HuH-7.5 (cell line): Measurements from ENCODE around the gene AVL9.

Source experiments
- DNase-seq: peaks from one replicate; pipeline ENCODE4 v3.0.0; 2011; ENCODE audit warnings: low spot score

The AVL9 gene

DNA sequence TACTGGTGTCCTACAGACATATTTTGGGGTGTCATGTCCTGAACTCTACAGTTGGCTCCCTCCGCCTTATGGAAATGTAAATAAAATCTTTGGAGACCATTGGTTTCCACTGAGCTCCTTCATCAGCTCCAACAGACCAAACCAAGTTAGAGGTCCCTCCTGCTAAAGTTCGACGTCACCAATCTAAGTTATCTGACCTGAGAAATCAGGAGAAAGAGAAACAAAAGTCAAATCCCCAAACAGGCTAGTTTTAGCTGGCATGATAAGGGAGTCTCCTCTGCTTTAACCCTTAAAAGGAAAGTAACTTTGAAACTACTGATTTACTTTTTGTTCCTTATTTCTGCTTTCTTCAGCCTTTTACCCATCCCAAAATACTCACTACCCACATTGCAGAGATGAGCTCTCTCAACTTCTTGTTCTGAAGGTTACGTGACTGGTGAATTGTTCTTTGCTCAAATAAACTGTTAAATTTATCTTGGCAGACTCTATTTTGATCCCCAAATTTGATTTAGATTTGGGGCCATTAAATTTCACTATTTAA, 39.9 kb downstream of the AVL9 start:
- no peak for DNase-seq

GRCh38 chr7:32536016-32536415, 40.7 kb downstream of the AVL9 start:
- DNase-seq: no peak

DNA sequence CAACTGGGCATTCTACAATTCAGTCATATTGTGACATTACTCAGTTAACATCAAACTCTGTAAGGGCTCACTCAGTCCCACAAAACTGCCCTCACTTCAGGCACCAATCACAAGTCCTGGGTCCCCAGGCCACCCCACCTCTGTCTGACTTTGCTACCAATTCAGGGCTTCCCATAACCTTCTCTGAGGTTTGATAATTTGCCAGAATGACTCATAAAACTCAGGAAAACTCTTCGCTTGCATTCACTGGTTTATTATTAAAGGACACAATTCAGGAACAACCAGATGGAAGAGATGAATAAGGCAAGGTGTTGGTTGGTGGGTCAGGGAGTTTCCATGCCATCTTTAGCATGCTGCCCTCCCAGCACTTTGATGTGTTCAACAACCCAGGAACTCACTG, 41.3 kb downstream of the AVL9 start:
- no peak for DNase-seq

GRCh38 chr7:32537760-32538159, 42.5 kb downstream of the AVL9 start:
- no peak for DNase-seq

- no peak for DNase-seq
Measured at GRCh38 chr7:32539366-32539765, 44.1 kb downstream of the AVL9 start.

GRCh38 chr7:32539919-32540531, 44.7 kb downstream of the AVL9 start:
- no peak for DNase-seq

DNA sequence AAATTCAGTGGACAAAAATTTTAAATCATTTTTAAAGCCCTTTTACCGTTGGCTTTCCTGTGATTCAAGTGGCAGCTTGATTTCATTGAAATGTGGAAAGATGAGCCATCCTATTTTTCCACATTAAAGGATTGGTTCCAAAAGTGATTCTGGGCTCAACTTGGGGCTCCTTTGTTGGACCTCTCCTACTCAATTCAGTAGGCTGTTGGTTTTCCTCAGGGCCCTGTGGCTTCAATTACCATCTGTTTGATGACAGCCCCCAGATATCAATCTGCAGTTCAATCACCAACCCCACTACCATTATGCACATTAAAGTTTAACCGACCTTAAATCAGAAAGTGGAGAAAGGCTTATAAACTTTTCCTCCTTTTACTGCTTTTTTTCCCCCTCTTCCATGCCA, 47.3 kb downstream of the AVL9 start:
- no peak for DNase-seq

DNA sequence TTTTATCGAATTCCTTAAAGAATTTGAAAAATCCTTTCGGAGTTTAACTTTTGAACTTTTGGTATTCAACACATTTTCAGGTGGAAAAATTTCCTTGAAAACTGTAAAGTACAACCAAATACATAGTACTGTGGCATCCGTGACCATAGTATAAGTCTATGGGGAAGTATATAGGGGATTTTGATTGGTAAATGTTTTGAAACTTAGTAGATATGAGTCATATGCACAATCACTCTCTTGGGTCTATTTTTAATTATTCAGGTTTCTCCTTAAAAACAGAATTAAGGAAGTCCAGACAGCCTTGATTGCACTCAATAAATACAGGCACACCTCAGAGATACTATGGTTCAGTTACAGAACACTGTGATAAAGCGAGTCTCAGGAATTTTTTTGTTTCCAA, 64.2 kb downstream of the AVL9 start:
- DNase-seq: no peak

DNA sequence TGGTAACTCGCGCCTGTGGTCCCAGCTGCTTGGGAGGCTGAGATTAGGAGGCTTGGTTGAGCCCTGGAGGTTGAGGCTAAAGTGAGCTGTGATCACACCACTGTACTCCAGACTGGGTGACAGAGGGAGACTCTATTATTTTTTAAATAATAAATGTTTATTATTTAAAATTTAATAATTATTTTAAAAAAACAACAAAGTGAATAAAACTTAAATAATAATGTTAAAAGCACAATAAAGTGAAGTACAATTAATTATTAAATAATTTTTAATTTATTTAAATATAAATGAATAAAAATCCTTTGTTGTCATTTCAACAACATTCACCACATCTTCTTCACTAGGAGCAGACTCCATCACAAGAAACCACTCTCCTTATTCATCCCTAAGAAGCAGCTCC, 64.8 kb downstream of the AVL9 start:
- DNase-seq: no peak

DNA sequence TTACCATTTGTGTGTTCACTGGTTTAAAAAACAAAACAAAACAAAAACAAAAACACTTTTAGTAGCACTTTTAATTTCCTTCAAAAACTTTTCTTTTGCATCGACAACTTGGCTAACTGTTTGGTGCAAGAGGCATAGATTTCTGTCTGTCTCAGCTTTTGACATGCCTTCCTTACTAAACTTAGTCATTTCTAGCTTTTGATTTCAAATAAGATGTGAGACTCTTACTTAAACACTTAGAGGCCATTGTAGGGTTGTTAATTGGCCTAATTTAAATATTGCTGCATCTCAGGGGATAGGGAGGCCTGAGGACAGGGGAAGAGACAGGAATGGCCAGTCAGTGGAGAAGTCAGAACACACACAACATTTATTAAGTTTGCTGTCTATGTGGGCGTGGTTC, 66.3 kb downstream of the AVL9 start:
- no peak for DNase-seq

DNA sequence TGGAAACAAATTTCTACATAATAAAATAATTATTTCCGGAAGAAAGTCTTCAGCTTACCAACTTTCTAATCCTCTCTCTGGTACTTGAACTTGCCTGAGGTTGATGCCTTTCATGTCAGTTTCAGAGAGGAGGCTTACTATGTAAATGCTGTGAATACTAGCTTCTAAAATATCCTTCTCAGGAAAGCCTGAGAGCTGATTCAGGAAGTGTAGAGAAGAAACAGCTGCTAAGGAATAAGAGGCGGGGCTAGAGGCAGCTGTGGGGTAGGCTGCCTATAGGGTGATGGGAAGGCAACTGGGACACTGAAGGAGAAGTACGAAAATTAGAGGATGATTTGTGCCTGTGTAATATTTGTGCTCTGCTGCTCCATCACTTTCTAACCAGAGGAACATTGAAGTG, 69.3 kb downstream of the AVL9 start:
- no peak for DNase-seq

- no peak for DNase-seq
Measured at GRCh38 chr7:32569388-32570289, 74.3 kb downstream of the AVL9 start.

DNA sequence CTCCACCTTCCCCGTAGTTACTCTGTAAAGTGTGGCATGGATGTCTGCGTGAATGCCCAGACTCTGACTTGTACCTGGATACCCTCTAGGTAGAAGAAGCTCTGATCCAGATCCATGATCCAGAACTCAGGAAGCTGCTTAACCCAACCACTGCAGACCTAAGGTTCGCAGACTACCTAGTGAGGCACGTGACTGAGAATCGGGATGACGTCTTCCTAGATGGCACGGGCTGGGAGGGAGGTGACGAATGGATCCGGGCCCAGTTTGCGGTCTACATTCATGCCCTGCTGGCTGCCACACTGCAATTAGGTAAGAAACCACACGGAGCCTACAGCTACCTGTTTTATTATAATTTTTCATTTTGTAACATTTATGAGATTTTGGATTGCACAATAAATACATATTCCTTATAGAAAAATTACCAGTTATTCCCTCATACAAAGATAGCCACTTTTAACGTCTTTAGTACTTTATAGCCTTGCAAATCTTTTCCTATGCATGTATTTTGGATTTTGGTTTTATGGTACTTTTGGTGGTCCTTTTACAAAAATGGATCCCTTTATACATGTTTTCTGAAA, 77.9 kb downstream of the AVL9 start:
- no peak for DNase-seq

GRCh38 chr7:32574626-32575025, 79.3 kb downstream of the AVL9 start:
- DNase-seq: no peak

GRCh38 chr7:32577421-32577820, 82.1 kb downstream of the AVL9 start:
- DNase-seq: no peak

DNA sequence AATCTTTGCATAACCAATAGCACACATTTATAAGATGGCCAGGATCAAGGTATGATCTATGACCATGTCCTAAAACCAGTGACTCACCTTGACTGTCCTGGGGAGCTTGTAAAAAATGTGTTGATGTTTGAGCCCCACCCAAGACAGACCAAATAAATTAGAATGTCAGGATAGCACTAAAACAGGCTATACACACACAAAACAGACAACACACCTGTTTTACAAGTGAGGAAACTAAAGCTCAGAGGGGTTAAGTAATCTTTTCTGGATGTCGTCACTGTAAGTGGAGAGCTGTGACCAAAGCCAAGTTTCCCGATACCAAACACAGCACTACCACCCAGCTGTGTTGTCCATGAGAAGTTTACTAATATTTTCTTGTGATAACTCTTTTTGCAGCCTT, 84.5 kb downstream of the AVL9 start:
- DNase-seq: no peak

GRCh38 chr7:32580646-32581045, 85.4 kb downstream of the AVL9 start:
- no peak for DNase-seq

GRCh38 chr7:32582036-32582435, 86.7 kb downstream of the AVL9 start:
- DNase-seq: no peak

DNA sequence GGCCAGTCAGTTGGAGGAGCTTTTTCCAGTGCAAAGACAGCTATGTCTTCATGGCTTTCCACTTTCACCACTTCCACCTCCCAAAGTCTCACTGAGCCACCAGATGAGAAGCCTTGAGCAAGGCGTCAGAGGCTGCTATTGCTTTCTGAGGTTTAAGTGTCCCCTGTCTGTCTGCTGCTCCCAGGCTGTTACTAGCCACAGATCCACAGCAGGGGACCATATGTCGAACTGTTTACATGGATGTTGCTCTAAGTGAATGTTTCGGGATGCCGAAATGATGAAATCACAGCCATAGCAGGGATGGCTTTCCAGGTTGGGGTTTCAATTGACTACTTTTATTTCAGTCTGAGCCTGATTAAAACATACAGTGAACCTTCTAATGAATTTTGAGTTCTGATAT, 88.5 kb downstream of the AVL9 start:
- no peak for DNase-seq

GRCh38 chr7:32586291-32587221, 91.3 kb downstream of the AVL9 start:
- DNase-seq: no peak

- peak; percentile 32 for DNase-seq
Measured at GRCh38 chr7:32587411-32587948, 92.2 kb downstream of the AVL9 start.

DNA sequence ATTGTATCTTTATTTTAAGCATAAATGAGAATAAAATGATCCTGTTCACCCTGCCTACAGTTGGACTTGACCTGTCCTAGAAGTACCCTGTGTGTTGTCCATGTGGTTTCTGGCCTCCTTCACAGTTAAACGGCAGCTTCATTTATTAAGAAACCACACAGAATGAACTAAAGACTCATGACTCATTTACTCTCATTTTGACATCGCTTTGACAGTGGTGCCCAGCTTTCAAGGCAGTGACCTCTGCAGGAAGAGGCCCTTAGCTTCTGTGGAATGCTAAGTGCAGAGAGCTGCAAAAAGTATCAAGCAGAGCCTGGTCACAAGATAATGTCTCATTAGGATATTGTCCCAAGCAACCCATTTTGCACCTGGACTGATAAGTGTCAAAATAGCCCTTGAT, 93.4 kb downstream of the AVL9 start:
- DNase-seq: no peak
